Mammary epithelial cell (primary cell): Measurements from ENCODE around the gene LMNTD2.

Source experiments
- CTCF ChIP-seq, 2 donors: IDR thresholded peaks in 1 of 2; conservative IDR thresholded peaks in 1 of 2; 2 replicates each; pipeline ENCODE4 v1.5.1; 2011 to 2012; ENCODE audit warnings: inconsistent platforms in 2 of 2, low read length in 2 of 2, mild to moderate bottlenecking in 2 of 2, control low read depth in 1 of 2, low read depth in 1 of 2; ENCODE audit not compliant: insufficient read depth in 1 of 2; ENCODE audit errors: extremely low read depth in 1 of 2
- EZH2 ChIP-seq: IDR thresholded peaks from 2 replicates; pipeline ENCODE4 v1.6.1; 2012; ENCODE audit warnings: low read length, inconsistent platforms, borderline replicate concordance

GRCh38 chr11:596374-596773 is 35.8 kb upstream of the LMNTD2 start:
- TF ChIP-seq CTCF (conservative IDR thresholded peaks at IDR 0.05 in 1 of 2, IDR thresholded peaks at IDR 0.05 in 1 of 2; ENCODE audit: extremely low read depth in 1 of 2, insufficient read depth in 1 of 2, low read depth in 1 of 2, low read length in 2 of 2) (no peak), EZH2 (no peak)
